BLaER1 treated with 17β-estradiol and CSF1 and Interleukin-3, amounts not matched to agents 10 nM and 100 nM (cell line): ENCODE results near the gene DCX.

Experiments
- H3K27ac ChIP-seq, 11 experiments: shearing (Covaris generic); formaldehyde crosslinking; 2 replicates each; pipeline ENCODE4 v1.8.1; 2022
- H3K27me3 ChIP-seq, 11 experiments: shearing (Covaris generic); formaldehyde crosslinking; 2 replicates each; pipeline ENCODE4 v1.8.1; 2022
- H3K36me3 ChIP-seq, 11 experiments: shearing (Covaris generic); formaldehyde crosslinking; 2 replicates each; pipeline ENCODE4 v1.8.1; 2022
- H3K4me1 ChIP-seq, 10 experiments: shearing (Covaris generic); formaldehyde crosslinking; 2 replicates each; pipeline ENCODE4 v1.8.1; 2022
- H3K4me2 ChIP-seq, 11 experiments: shearing (Covaris generic); formaldehyde crosslinking; 2 replicates each; pipeline ENCODE4 v1.8.1; 2022
- H3K4me3 ChIP-seq, 10 experiments: shearing (Covaris generic); formaldehyde crosslinking; 2 replicates each; pipeline ENCODE4 v1.8.1; 2022
- H3K9ac ChIP-seq, 11 experiments: shearing (Covaris generic); formaldehyde crosslinking; 2 replicates each; pipeline ENCODE4 v1.8.1; 2022
- H3K9me3 ChIP-seq, 11 experiments: shearing (Covaris generic); formaldehyde crosslinking; replicated peaks in 1 of 11; 2 replicates each; pipeline ENCODE4 v1.8.1; 2022
- H4K20me1 ChIP-seq, 11 experiments: shearing (Covaris generic); formaldehyde crosslinking; 2 replicates each; pipeline ENCODE4 v1.8.1; 2022
- Cebpa-rat ChIP-seq, 11 experiments: shearing (Covaris generic); IDR thresholded peaks; 2 replicates each; pipeline ENCODE4 v1.8.1; 2022

Gene DCX

GRCh38 chrX:111411557-111411956 is 435 bp downstream of the DCX start:
- no peak overlapping the region for H3K9ac ChIP-seq
- H3K36me3 ChIP-seq = no peaks in the 10 kb centered on the region
- no peak for TF ChIP-seq Cebpa-rat (IDR thresholded peaks at IDR 0.05)
- H3K4me3 ChIP-seq = no peak overlapping the region
- no peaks in the 10 kb centered on the region for H3K9me3 ChIP-seq
- peaks cover 0 to 7% (median 0%) of the 10 kb centered on the region in 11 experiments; a peak in 3 of 22 replicates for H4K20me1 ChIP-seq
- peaks cover 78 to 97% (median 94%) of the 10 kb centered on the region in 11 experiments for H3K27me3 ChIP-seq
- H3K27ac ChIP-seq = no peak overlapping the region
- H3K4me2 ChIP-seq = no peak overlapping the region
- no peaks in the 10 kb centered on the region for H3K4me1 ChIP-seq

GRCh38 chrX:111410590-111411078 is 1.4 kb downstream of the DCX start:
- Histone ChIP-seq H3K4me1 (no peaks in the 10 kb centered on the region), H3K4me2 (no peak overlapping the region), H3K9me3 (no peaks in the 10 kb centered on the region), H3K4me3 (no peak overlapping the region), H3K36me3 (no peaks in the 10 kb centered on the region), H3K27me3 (peaks cover 80 to 100% (median 98%) of the 10 kb centered on the region in 11 experiments), H3K9ac (no peak overlapping the region), H3K27ac (no peak overlapping the region), H4K20me1 (peaks cover 0 to 7% (median 0%) of the 10 kb centered on the region in 11 experiments; a peak in 3 of 22 replicates)
- TF ChIP-seq Cebpa-rat (IDR thresholded peaks at IDR 0.05) = no peak

GRCh38 chrX:111409326-111409725 is 2.7 kb downstream of the DCX start:
- no peaks in the 10 kb centered on the region for H3K9me3 ChIP-seq
- no peaks in the 10 kb centered on the region for H3K36me3 ChIP-seq
- no peak overlapping the region for H3K9ac ChIP-seq
- H3K4me2 ChIP-seq = no peak overlapping the region
- H4K20me1 ChIP-seq = peaks cover 0 to 8% (median 0%) of the 10 kb centered on the region in 11 experiments; a peak in 3 of 22 replicates
- TF ChIP-seq Cebpa-rat (IDR thresholded peaks at IDR 0.05) = no peak
- no peak overlapping the region for H3K27ac ChIP-seq
- H3K4me1 ChIP-seq = no peaks in the 10 kb centered on the region
- peaks cover 82 to 100% (median 99%) of the 10 kb centered on the region in 11 experiments for H3K27me3 ChIP-seq
- no peak overlapping the region for H3K4me3 ChIP-seq

- Histone ChIP-seq H3K9me3 (no peaks in the 10 kb centered on the region), H3K9ac (no peak overlapping the region), H3K27ac (no peak overlapping the region), H3K4me2 (no peak overlapping the region), H3K36me3 (no peaks in the 10 kb centered on the region), H3K4me1 (no peaks in the 10 kb centered on the region), H4K20me1 (peaks cover 0 to 8% (median 0%) of the 10 kb centered on the region in 11 experiments; a peak in 3 of 22 replicates), H3K27me3 (peaks cover 79 to 100% (median 99%) of the 10 kb centered on the region in 11 experiments), H3K4me3 (no peak overlapping the region)
- TF ChIP-seq Cebpa-rat (IDR thresholded peaks at IDR 0.05) = no peak
These were observed 4.0 kb downstream of the DCX start for GRCh38 chrX:111407948-111408347.

GRCh38 chrX:111402344-111402743 is 9.6 kb downstream of the DCX start:
- Histone ChIP-seq H4K20me1 (peaks cover 0 to 3% (median 0%) of the 10 kb centered on the region in 11 experiments; a peak in 3 of 22 replicates), H3K27ac (no peak overlapping the region), H3K36me3 (no peaks in the 10 kb centered on the region), H3K4me1 (no peaks in the 10 kb centered on the region), H3K9me3 (no peaks in the 10 kb centered on the region), H3K9ac (no peak overlapping the region), H3K27me3 (peaks cover 81 to 99% (median 97%) of the 10 kb centered on the region in 11 experiments), H3K4me3 (no peak overlapping the region), H3K4me2 (no peak overlapping the region)
- TF ChIP-seq Cebpa-rat (IDR thresholded peaks at IDR 0.05) = no peak

DNA sequence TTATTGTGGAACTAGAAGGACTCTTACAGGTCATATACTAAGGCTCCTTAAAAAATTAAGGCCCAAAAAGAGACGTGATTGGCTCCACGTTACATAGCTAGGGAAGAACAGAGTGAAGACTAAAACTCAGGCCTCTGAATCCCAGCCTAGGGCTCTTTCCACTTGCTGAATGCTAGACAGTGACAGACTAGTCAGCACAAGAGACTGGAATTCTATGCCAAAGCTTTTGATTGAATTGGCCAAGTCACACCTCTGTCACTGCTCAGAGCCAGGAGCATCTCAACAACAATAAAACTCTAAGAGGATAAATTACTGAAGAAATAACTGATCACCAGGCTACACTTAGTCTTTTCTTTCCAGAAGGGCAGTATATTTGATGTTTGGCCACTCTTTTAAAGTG is 16.8 kb downstream of the DCX start:
- H3K4me2 ChIP-seq = no peak overlapping the region
- H3K36me3 ChIP-seq = no peaks in the 10 kb centered on the region
- H3K4me1 ChIP-seq = no peaks in the 10 kb centered on the region
- no peaks in the 10 kb centered on the region; a peak in 2 of 22 replicates for H4K20me1 ChIP-seq
- no peak for TF ChIP-seq Cebpa-rat (IDR thresholded peaks at IDR 0.05)
- H3K27ac ChIP-seq = no peak overlapping the region
- no peak overlapping the region for H3K9ac ChIP-seq
- H3K4me3 ChIP-seq = no peak overlapping the region
- H3K27me3 ChIP-seq = peaks cover 43 to 97% (median 87%) of the 10 kb centered on the region in 11 experiments
- H3K9me3 ChIP-seq = peaks cover 0 to 7% (median 0%) of the 10 kb centered on the region in 11 experiments; a peak in 1 of 22 replicates

DNA sequence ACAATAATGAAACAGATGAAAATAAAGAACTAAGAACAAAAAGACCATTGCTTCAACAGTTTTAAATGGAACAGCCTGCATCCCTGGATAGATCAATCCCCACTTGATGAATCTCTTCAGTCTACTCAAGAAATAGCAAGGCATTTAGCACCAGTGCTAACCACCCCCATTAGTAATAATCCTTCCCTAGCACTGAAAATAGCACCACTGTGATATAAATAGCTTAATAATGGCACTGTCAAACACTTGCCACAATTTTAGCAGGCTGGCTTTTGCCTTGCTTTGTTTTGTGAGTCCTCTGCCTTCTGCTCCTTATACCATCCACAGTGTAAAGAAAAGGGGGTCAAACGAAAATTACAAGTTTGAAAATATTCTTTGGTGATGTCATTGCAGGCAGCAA is 17.4 kb downstream of the DCX start:
- Histone ChIP-seq H3K36me3 (no peaks in the 10 kb centered on the region), H4K20me1 (no peaks in the 10 kb centered on the region; a peak in 2 of 22 replicates), H3K9ac (no peak overlapping the region), H3K4me1 (no peaks in the 10 kb centered on the region), H3K27ac (no peak overlapping the region), H3K27me3 (peaks cover 41 to 97% (median 87%) of the 10 kb centered on the region in 11 experiments), H3K4me2 (no peak overlapping the region), H3K9me3 (peaks cover 0 to 7% (median 0%) of the 10 kb centered on the region in 11 experiments; a peak in 1 of 22 replicates), H3K4me3 (no peak overlapping the region)
- no peak for TF ChIP-seq Cebpa-rat (IDR thresholded peaks at IDR 0.05)

DNA sequence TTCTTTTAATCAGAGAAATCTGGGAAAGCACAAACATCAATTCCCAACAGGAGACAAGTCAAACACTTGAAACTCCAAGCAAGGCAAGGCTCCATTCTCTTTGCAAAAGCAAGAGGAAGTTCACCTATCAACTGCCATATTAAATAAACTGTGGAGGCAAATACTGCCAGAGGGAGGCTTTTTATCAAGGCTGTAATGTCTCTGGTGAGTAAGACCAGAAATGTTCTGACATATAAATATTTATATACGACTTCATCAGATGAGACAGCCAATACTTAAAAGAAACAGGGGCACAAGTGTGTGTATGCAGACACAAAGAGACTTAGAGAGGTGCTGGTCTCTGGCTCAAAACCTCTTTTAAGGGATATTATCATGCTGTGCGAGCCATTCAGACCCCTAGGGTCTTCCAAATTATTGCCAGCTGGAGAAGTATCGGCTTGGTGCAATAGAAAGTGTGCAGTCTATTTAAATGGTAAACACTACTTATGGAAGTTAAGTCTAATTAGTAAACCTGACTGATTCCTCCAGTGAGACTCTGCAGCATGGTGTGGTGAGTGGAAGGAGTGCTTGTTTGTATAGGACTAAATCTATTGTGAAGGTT is 24.4 kb downstream of the DCX start:
- TF ChIP-seq Cebpa-rat (IDR thresholded peaks at IDR 0.05) = no peak
- Histone ChIP-seq H3K4me2 (no peak overlapping the region), H3K36me3 (no peaks in the 10 kb centered on the region), H3K27ac (no peak overlapping the region), H3K27me3 (peaks cover 69 to 99% (median 93%) of the 10 kb centered on the region in 11 experiments), H4K20me1 (0 out of 22 replicates have a peak, but pooled peaks cover 0 to 4% (median 0%) of the 10 kb centered on the region in 11 experiments), H3K9me3 (peaks cover 0 to 7% (median 0%) of the 10 kb centered on the region in 11 experiments; a peak in 1 of 22 replicates), H3K9ac (no peak overlapping the region), H3K4me1 (no peaks in the 10 kb centered on the region), H3K4me3 (no peak overlapping the region)

- Histone ChIP-seq H3K9ac (no peak overlapping the region), H3K4me3 (no peak overlapping the region), H3K9me3 (peaks cover 0 to 7% (median 0%) of the 10 kb centered on the region in 11 experiments; a peak in 1 of 22 replicates), H3K27me3 (peaks cover 77 to 99% (median 96%) of the 10 kb centered on the region in 11 experiments), H4K20me1 (0 out of 22 replicates have a peak, but pooled peaks cover 0 to 4% (median 0%) of the 10 kb centered on the region in 11 experiments), H3K36me3 (no peaks in the 10 kb centered on the region), H3K4me2 (no peak overlapping the region), H3K4me1 (no peaks in the 10 kb centered on the region), H3K27ac (no peak overlapping the region)
- TF ChIP-seq Cebpa-rat (IDR thresholded peaks at IDR 0.05) = no peak
These were observed 25.3 kb downstream of the DCX start for GRCh38 chrX:111386615-111387233.
